Immature natural killer cell (primary cell): ENCODE measurements around the gene MICALL2. TPM values are rescaled to one million over a fixed set of nuclear protein-coding genes. Genes with fewer than 3 reads are reported as not detected.

Experiments used
- DNase-seq, 3 donors: peaks; one replicate each; pipeline ENCODE4 v3.0.0; 2022; ENCODE audit warnings: mixed read lengths in 1 of 3
- H3K27ac Mint-ChIP-seq, 6 donors: one replicate each; pipeline ENCODE4 v1.8.0; 2020; ENCODE audit warnings: mixed read lengths in 6 of 6, mild to moderate bottlenecking in 5 of 6, inconsistent platforms in 4 of 6, moderate library complexity in 3 of 6
- H3K27me3 Mint-ChIP-seq, 3 donors: one replicate each; pipeline ENCODE4 v1.8.0; 2020 to 2021; ENCODE audit warnings: low read depth in 3 of 3, mild to moderate bottlenecking in 3 of 3, mixed read lengths in 3 of 3, moderate library complexity in 3 of 3, inconsistent platforms in 1 of 3
- H3K36me3 Mint-ChIP-seq, 3 donors: one replicate each; pipeline ENCODE4 v1.8.0; 2020; ENCODE audit warnings: mixed read lengths in 3 of 3, inconsistent platforms in 2 of 3, mild to moderate bottlenecking in 2 of 3
- H3K4me1 Mint-ChIP-seq, 2 donors: one replicate each; pipeline ENCODE4 v1.8.0; 2020; ENCODE audit warnings: inconsistent platforms in 2 of 2, mild to moderate bottlenecking in 2 of 2, mixed read lengths in 2 of 2, moderate library complexity in 1 of 2
- H3K4me3 Mint-ChIP-seq, 5 donors: one replicate each; pipeline ENCODE4 v1.8.0; 2020; ENCODE audit warnings: mild to moderate bottlenecking in 5 of 5, mixed read lengths in 5 of 5, inconsistent platforms in 3 of 5, moderate library complexity in 3 of 5
- H3K9me3 Mint-ChIP-seq, 6 donors: one replicate each; pipeline ENCODE4 v1.8.0; 2020; ENCODE audit warnings: mild to moderate bottlenecking in 6 of 6, mixed read lengths in 6 of 6, inconsistent platforms in 4 of 6, moderate library complexity in 3 of 6
- polyA plus RNA-seq, 3 donors: library from polyadenylated mRNA; unstranded; fragments of 300-500 nt; fragmentation: Illumina TruSeq; gene quantifications; one replicate each; pipeline ENCODE4 v1.2.3, GENCODE V29; 2021

The MICALL2 gene
- under 1 TPM in 2 of 3 donors, not detected in 1; 0.10 to 0.50 TPM for polyA plus RNA-seq

- Mint-ChIP-seq H3K27me3 (peaks cover 0 to 1% (median 0%) of the 10 kb centered on the region in 3 donors), H3K4me3 (peak within 1 kb of the TSS; percentile 71 to 83 (median 78)), H3K27ac (peak within 1 kb of the TSS in 5 of 6 donors; percentile 34 to 64 (median 45)), H3K9me3 (no peaks in the 10 kb centered on the region), H3K36me3 (no peaks in the 10 kb centered on the region), H3K4me1 (peaks cover 0 to 13% of the 10 kb centered on the region in 2 donors)
- DNase-seq, result peak in 1 of 3 donors; percentile 12
These were observed at the start of gene MICALL2 for GRCh38 chr7:1458683-1459511. Gene MICALL2, minus strand, starts transcription at chr7:1459470. Its CDS starts 144 bp downstream, at chr7:1459326.

GRCh38 chr7:1508277-1508758 lies 49.0 kb upstream of the MICALL2 start:
- Mint-ChIP-seq H3K27ac (no peak overlapping the region), H3K4me3 (no peak overlapping the region), H3K4me1 (peaks cover 2 to 7% of the 10 kb centered on the region in 2 donors), H3K27me3 (peaks cover 13 to 15% (median 14%) of the 10 kb centered on the region in 3 donors), H3K9me3 (no peaks in the 10 kb centered on the region), H3K36me3 (no peaks in the 10 kb centered on the region)
- DNase-seq, result no peak

- Mint-ChIP-seq H3K4me1 (peaks cover 19 to 26% of the 10 kb centered on the region in 2 donors), H3K4me3 (peak overlapping the region in 4 of 5 donors; percentile 33 to 60 (median 56)), H3K27me3 (peaks cover 10 to 14% (median 14%) of the 10 kb centered on the region in 3 donors), H3K27ac (no peak overlapping the region), H3K9me3 (no peaks in the 10 kb centered on the region), H3K36me3 (peaks cover 3 to 4% (median 3%) of the 10 kb centered on the region in 3 donors)
- no peak for DNase-seq
These were observed 46.7 kb upstream of the MICALL2 start for GRCh38 chr7:1505731-1506550.

GRCh38 chr7:1503816-1504775 lies 44.8 kb upstream of the MICALL2 start, which contains the start of gene INTS1:
Gene INTS1, minus strand, starts transcription at chr7:1504389. Its CDS starts 429 bp downstream, at chr7:1503960.
- H3K27me3 Mint-ChIP-seq, result peaks cover 7 to 14% (median 12%) of the 10 kb centered on the region in 3 donors
- H3K4me1 Mint-ChIP-seq, result peaks cover 19 to 28% of the 10 kb centered on the region in 2 donors
- peak; percentile 87 to 90 (median 89) for DNase-seq
- peak within 1 kb of the TSS; percentile 79 to 88 (median 86) for H3K4me3 Mint-ChIP-seq
- no peaks in the 10 kb centered on the region for H3K9me3 Mint-ChIP-seq
- H3K27ac Mint-ChIP-seq, result peak within 1 kb of the TSS; percentile 9 to 84 (median 64)
- peaks cover 3 to 7% (median 3%) of the 10 kb centered on the region in 3 donors for H3K36me3 Mint-ChIP-seq

GRCh38 chr7:1503390-1503789 lies 44.1 kb upstream of the MICALL2 start:
- H3K4me3 Mint-ChIP-seq, result peak overlapping the region; percentile 79 to 88 (median 83)
- DNase-seq, result no peak

GRCh38 chr7:1502845-1503244 lies 43.6 kb upstream of the MICALL2 start:
- H3K27me3 Mint-ChIP-seq, result peaks cover 7 to 8% (median 8%) of the 10 kb centered on the region in 3 donors
- peaks cover 19 to 28% of the 10 kb centered on the region in 2 donors for H3K4me1 Mint-ChIP-seq
- H3K9me3 Mint-ChIP-seq, result no peaks in the 10 kb centered on the region
- H3K27ac Mint-ChIP-seq, result peak overlapping the region; percentile 9 to 84 (median 62)
- peaks cover 3 to 10% (median 3%) of the 10 kb centered on the region in 3 donors for H3K36me3 Mint-ChIP-seq
- H3K4me3 Mint-ChIP-seq, result peak overlapping the region; percentile 79 to 88 (median 83)
- DNase-seq, result no peak

More at GRCh38 chr7:1503390-1503789, 44.1 kb upstream of the MICALL2 start:
- Mint-ChIP-seq H3K9me3 (no peaks in the 10 kb centered on the region), H3K27ac (peak overlapping the region in 5 of 6 donors; percentile 9 to 84 (median 69)), H3K4me1 (peaks cover 19 to 28% of the 10 kb centered on the region in 2 donors), H3K27me3 (peaks cover 7 to 9% (median 8%) of the 10 kb centered on the region in 3 donors), H3K36me3 (peaks cover 3 to 7% (median 3%) of the 10 kb centered on the region in 3 donors)

GRCh38 chr7:1501487-1502270 lies 42.4 kb upstream of the MICALL2 start:
- H3K27ac Mint-ChIP-seq, result peak overlapping the region in 3 of 6 donors; percentile 30 to 82 (median 58)
- no peaks in the 10 kb centered on the region for H3K9me3 Mint-ChIP-seq
- no peak for DNase-seq
- peaks cover under 1 to 6% (median 4%) of the 10 kb centered on the region in 3 donors for H3K27me3 Mint-ChIP-seq
- H3K36me3 Mint-ChIP-seq, result peaks cover 3 to 11% (median 3%) of the 10 kb centered on the region in 3 donors
- peak overlapping the region; percentile 79 to 88 (median 83) for H3K4me3 Mint-ChIP-seq
- peaks cover 19 to 28% of the 10 kb centered on the region in 2 donors for H3K4me1 Mint-ChIP-seq

GRCh38 chr7:1500064-1500807 lies 41.0 kb upstream of the MICALL2 start:
- Mint-ChIP-seq H3K27me3 (peaks cover 0 to 4% (median 1%) of the 10 kb centered on the region in 3 donors), H3K9me3 (no peaks in the 10 kb centered on the region), H3K4me3 (peak overlapping the region in 1 of 5 donors; percentile 4), H3K36me3 (peaks cover 3 to 11% (median 3%) of the 10 kb centered on the region in 3 donors), H3K27ac (no peak overlapping the region), H3K4me1 (peaks cover 19 to 28% of the 10 kb centered on the region in 2 donors)
- DNase-seq, result no peak

GRCh38 chr7:1499367-1500029 lies 40.2 kb upstream of the MICALL2 start:
- no peak for DNase-seq
- H3K27me3 Mint-ChIP-seq, result peaks cover 0 to 4% (median 1%) of the 10 kb centered on the region in 3 donors
- H3K4me1 Mint-ChIP-seq, result peaks cover 19 to 28% of the 10 kb centered on the region in 2 donors
- H3K4me3 Mint-ChIP-seq, result no peak overlapping the region
- H3K36me3 Mint-ChIP-seq, result peaks cover 3 to 11% (median 3%) of the 10 kb centered on the region in 3 donors
- no peak overlapping the region for H3K27ac Mint-ChIP-seq
- no peaks in the 10 kb centered on the region for H3K9me3 Mint-ChIP-seq

- H3K4me3 Mint-ChIP-seq, result no peak overlapping the region
- peaks cover 19 to 24% of the 10 kb centered on the region in 2 donors for H3K4me1 Mint-ChIP-seq
- DNase-seq, result no peak
- H3K27ac Mint-ChIP-seq, result no peak overlapping the region
- peaks cover 3 to 11% (median 3%) of the 10 kb centered on the region in 3 donors for H3K36me3 Mint-ChIP-seq
- H3K9me3 Mint-ChIP-seq, result no peaks in the 10 kb centered on the region
- H3K27me3 Mint-ChIP-seq, result peaks cover 0 to 6% (median 1%) of the 10 kb centered on the region in 3 donors
These were observed 39.4 kb upstream of the MICALL2 start for GRCh38 chr7:1498370-1499305.
